Measurements from ENCODE around the gene CELF3. TPM values are rescaled to one million over a fixed set of nuclear protein-coding genes. Genes with fewer than 3 reads are reported as not detected.

The CELF3 gene
- total RNA-seq, 1 donor from 2014 or later: 22.0 TPM

DNA sequence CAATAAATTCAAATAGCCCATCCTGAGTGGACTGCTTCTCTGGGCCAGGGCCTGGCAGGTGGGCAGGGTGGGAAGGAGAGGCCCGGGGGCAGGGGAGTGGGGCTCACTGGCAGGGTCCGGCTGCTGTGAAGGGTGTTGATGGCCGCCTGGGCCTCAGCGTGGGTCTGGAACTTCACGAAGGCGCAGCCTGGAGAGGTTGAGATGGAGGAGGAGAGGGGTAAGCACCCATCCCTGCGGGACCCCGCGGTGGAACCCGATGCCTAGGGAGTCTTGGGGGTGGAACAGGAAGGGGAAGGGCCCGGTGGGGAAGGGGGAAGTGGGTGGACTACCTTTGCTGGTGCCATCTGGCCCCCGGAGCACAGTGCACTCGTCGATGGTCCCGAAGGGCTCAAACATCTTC lies 7.7 kb downstream of the CELF3 start:
- peaks cover 30% of the 10 kb centered on the region for H3K4me1 Mint-ChIP-seq
- H3K4me3 Mint-ChIP-seq: no peak overlapping the region
- H3K27ac Mint-ChIP-seq (ENCODE audit: unreplicated experiment): no peak overlapping the region
- no peaks in the 10 kb centered on the region for H3K9me3 Mint-ChIP-seq
- no peaks in the 10 kb centered on the region for H3K36me3 Mint-ChIP-seq (ENCODE audit: low read depth)
- TF ChIP-seq CTCF (conservative IDR thresholded peaks at IDR 0.05): no peak
- no peak for DNase-seq (ENCODE audit: low read depth, low spot score)
- H3K27me3 Mint-ChIP-seq (ENCODE audit: low read depth): peaks cover 2% of the 10 kb centered on the region

GRCh38 chr1:151707541-151708065 lies 9.0 kb downstream of the CELF3 start:
- no peak for DNase-seq (ENCODE audit: low read depth, low spot score)
- H3K27me3 Mint-ChIP-seq (ENCODE audit: low read depth): peaks cover 2% of the 10 kb centered on the region
- no peak for TF ChIP-seq CTCF (conservative IDR thresholded peaks at IDR 0.05)
- H3K4me1 Mint-ChIP-seq: peaks cover 34% of the 10 kb centered on the region
- no peaks in the 10 kb centered on the region for H3K9me3 Mint-ChIP-seq
- no peak overlapping the region for H3K4me3 Mint-ChIP-seq
- no peaks in the 10 kb centered on the region for H3K36me3 Mint-ChIP-seq (ENCODE audit: low read depth)
- H3K27ac Mint-ChIP-seq (ENCODE audit: unreplicated experiment): no peak overlapping the region

DNA sequence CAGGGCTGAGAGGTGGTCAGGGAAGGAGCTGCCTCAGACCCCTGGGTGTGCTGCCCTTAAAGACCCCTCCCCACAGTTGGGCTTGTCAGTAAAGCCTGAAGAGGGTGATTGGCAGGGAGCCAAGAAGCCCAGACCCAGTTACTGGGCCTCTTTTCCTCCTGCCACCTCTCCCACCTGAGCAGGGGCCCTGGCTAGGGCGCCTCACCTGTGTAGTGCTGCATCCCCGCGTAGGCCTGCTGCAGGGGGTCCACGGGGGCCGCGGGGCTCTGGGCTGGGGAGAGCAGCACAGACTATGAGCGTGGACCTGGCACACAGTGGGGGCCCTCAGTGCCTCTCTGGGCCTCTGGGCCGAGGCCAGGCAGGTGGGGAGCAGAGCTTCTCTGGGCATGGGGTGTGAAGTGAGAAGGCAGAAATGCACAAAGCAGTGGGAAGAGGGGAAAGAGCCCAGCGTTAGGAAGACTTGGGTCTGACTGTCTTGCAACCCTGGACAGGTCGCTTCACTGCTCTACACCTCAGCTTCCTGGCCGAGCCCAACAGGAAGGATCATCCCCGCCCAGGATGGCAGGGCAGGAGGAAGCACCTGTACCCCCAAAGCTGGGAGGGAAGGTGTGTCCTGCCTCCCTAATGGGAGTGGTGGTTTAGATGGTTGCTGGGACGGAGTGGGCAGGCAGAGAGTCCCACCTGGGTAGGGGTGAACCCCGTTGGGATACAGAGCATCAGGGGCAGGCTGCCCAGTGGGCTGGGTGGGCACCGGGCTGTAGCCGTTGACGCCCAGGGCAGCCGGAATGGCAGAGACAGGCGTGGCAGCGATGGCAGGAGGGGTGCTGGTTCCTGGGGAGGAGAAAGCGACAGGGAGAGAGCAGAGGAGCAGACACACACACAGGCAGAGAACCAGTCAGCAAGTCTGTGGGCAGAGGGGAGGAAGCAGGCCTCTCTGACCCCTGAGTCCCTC lies 9.9 kb downstream of the CELF3 start:
- Mint-ChIP-seq H3K4me1 (peaks cover 34% of the 10 kb centered on the region), H3K4me3 (no peak overlapping the region), H3K27me3 (ENCODE audit: low read depth) (no peaks in the 10 kb centered on the region), H3K9me3 (no peaks in the 10 kb centered on the region), H3K27ac (ENCODE audit: unreplicated experiment) (no peak overlapping the region), H3K36me3 (ENCODE audit: low read depth) (no peaks in the 10 kb centered on the region)
- DNase-seq (ENCODE audit: low read depth, low spot score): no peak
- no peak for TF ChIP-seq CTCF (conservative IDR thresholded peaks at IDR 0.05)

- peaks cover 2% of the 10 kb centered on the region for H3K36me3 Mint-ChIP-seq (ENCODE audit: low read depth)
- H3K4me3 Mint-ChIP-seq: peak overlapping the region; percentile 38
- no peaks in the 10 kb centered on the region for H3K9me3 Mint-ChIP-seq
- TF ChIP-seq CTCF (conservative IDR thresholded peaks at IDR 0.05): no peak
- no peak overlapping the region for H3K27ac Mint-ChIP-seq (ENCODE audit: unreplicated experiment)
- no peak for DNase-seq (ENCODE audit: low read depth, low spot score)
- H3K27me3 Mint-ChIP-seq (ENCODE audit: low read depth): no peaks in the 10 kb centered on the region
- peaks cover 34% of the 10 kb centered on the region for H3K4me1 Mint-ChIP-seq
Measured at GRCh38 chr1:151705753-151706463, 10.7 kb downstream of the CELF3 start.

DNA sequence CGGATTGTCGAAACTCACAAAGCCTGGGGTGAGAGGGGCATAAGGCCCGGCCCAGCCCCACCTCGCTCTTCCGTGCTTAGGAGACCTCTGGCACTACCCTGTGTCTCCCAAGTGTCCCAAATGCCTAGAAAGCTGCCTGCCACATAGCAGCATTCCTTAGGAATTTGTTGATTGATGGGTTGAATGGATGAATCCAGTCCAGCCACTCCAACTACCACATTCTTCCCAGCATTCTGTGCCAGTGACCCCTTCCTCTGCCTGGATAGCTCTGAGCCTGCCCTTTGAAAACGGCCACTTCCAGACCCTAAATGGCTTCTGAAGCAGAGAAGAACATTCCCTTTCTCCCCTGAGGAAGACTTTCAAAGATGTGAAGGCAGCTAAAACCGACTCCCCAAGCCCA lies 11.5 kb downstream of the CELF3 start:
- H3K9me3 Mint-ChIP-seq: no peaks in the 10 kb centered on the region
- no peak overlapping the region for H3K4me3 Mint-ChIP-seq
- no peaks in the 10 kb centered on the region for H3K27me3 Mint-ChIP-seq (ENCODE audit: low read depth)
- no peak for TF ChIP-seq CTCF (conservative IDR thresholded peaks at IDR 0.05)
- no peak overlapping the region for H3K27ac Mint-ChIP-seq (ENCODE audit: unreplicated experiment)
- H3K4me1 Mint-ChIP-seq: peaks cover 27% of the 10 kb centered on the region
- peaks cover 5% of the 10 kb centered on the region for H3K36me3 Mint-ChIP-seq (ENCODE audit: low read depth)
- no peak for DNase-seq (ENCODE audit: low read depth, low spot score)

Measured in neural crest cell (in vitro differentiated cells).